Forelimb muscle (tissue), 1 donor: ENCODE measurements around the gene MED26. TPM values are rescaled to one million over a fixed set of nuclear protein-coding genes. Genes with fewer than 3 reads are reported as not detected.

Source experiments
- DNase-seq: peaks from one replicate; pipeline ENCODE4 v3.0.0-alpha.2; 2013; ENCODE audit warnings: low read depth
- polyA plus RNA-seq: library from polyadenylated mRNA; unstranded; fragments of 120-200 nt; gene quantifications from one replicate; pipeline ENCODE4 v1.2.1, GENCODE V29; 2013; ENCODE audit not compliant: insufficient read length

The MED26 gene
- polyA plus RNA-seq, 1 donor, result 5.7 TPM

DNA sequence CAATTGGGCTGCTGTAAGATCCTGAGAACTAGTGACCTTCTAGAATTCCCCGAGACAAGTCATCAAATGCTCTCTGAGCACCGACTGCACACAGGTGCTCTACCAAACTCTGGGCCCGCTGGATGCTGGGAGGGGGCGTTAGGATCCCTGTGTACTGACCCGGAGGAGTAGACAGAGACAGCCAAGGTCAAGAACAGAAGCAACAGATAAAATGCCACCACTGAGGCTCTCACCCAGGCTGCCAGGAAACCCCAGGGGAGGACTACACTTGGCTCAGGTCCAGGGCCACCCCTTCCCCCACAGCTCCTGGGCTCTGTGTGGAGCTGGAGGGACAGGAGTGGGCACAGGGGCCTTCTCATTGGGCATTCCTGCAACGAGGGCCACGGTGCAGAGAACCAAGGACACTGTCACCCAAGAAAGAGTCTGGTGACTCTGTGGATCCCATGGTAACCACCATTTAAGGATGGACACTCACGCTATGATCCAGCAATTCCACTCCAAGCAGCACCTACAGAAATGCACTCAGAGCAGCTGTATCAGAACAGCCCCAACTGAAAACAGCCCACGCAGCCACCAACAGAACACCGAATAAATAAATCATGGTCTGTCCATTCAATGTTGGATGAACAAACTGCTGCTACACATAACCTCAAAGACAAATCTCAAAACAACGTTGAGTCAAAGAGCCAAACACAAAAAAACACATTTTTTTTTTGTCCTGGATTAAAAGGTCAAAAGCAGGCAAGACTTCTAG is 39.0 kb downstream of the MED26 start:
- no peak for DNase-seq

DNA sequence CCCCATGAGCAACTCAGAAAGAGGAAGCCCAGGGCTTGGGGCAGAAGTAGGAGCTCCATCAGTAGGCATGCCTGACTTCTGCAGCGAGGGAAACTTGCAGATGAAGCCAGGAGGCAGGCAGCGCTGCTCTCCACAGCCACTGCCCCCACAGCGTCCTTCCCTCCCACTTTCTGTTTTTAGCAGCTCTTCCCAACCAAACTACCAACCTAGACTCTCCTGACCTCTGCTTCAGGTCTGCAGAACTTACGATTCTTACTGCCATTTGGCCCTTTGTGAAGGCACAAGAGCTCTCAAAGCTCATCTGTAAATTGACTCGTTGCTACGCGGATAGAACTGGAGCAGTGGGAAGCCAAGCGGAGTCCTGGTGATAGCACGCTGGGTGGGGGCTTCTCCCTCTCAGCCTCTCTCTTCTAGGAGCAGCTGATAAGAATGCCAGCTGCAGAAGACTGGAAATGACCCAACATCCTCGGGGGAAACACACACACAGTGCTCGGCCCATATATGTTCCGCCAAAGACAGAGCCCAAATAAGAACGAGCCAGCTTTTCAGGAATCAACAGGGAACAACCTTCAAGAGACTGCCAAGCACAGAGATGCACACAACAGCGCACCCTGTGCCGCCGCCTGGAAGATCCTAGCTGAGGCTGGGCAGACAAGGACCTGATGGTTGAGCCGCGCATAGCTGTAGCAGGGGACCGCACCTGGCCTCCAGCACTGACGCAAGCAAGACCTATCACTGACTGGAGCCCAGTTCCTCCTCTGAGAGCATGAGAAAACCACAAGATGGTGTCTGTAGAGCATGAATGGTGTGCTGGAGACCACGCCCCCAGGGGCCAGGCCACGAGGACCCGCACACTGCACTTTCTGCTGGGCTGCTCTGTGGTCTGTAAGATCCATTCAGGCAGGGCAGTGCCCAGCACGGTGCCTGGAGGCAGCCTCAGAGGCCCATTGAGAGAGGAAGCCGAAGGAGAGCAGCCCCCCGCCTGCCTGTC is 39.9 kb downstream of the MED26 start:
- no peak for DNase-seq

DNA sequence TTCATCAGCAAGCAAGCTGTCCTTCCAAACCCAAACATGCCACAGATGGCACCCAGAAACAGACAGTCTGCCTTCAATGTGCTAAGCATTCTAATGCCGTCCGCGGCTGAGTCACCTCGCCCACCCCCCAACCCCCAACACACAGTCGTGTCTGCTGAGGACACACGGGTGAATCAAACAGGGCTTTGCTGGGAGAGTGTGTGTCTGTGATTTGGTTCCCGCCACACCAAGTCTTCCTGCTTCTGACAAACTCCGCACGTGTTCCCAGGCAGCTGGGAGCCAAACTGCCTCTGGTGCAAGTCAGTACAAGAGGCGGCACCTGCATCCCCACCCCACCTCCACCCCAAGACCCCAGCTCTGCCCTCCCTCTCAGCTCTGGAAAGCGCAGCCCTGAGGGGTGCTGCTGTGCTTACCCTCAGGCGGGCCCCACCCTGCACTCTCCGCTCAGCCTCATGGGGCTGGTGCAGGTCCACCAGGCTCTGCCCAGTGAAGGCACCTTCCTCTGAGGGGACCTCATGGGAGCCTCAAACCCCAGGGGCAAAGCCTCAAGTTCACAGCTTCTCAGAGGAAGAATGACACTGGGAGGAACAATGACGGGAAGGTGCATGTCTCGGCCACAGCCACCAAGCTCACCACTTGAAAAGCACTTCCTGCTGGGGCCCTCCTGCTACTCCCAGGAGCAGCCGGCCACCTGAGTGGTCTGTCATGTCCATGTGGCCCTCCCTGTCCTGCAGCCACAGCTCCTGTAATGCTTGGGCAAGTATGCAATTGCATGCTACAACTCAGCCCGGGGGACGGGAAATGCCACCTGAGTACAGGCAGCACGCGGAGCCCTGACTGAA is 40.8 kb downstream of the MED26 start:
- DNase-seq, result no peak

DNA sequence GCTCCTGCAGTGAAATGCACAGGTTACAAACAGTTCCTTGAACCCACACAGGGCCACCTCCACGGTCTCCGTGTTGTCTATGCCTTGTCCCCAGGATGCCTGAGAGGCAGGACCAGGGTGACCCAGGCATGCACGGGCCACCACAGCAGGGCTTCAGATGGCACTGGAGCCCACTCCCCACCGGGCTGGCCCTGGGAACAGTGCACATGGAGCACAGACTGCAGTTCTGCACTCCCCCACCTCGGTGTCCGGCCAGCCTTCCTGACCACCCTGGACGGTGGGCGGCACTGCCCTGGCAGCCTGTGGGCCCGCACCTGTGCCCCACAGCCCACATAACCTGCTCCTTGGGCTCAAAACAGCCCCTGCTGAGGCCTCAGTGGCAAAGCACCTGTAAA is 41.5 kb downstream of the MED26 start:
- DNase-seq, result no peak

DNA sequence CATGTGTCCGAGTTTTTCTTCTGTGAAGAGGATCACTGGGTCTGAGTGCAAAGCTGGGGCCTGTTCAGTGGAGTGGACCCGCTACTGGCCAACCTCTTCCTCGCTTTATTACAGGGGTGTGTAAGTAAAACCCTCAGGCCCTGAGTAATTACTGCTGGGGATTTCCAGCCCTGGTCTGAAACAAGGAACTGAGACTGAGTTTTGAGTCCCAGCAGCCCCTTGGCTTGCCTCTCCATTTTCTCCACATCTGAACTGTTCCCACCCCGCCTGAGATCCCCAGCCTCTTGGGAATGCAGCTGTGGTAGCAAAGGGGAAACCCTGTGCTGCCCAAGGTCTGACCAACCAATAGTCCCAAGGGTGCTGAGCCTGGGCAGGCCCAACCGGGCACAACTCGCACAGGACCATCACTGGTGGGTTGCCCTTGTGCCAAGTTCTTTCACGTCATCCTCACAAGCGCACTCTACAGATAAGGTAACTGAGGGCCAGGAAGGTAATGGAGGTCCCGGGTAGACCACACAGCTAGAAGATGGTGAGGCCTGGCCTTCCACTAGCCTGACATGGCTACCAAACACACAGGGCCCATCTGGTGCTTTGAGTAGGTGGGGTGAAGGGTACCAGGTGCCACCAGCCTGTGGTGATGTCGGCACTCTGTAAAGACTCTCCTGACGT is 42.1 kb downstream of the MED26 start:
- no peak for DNase-seq

DNA sequence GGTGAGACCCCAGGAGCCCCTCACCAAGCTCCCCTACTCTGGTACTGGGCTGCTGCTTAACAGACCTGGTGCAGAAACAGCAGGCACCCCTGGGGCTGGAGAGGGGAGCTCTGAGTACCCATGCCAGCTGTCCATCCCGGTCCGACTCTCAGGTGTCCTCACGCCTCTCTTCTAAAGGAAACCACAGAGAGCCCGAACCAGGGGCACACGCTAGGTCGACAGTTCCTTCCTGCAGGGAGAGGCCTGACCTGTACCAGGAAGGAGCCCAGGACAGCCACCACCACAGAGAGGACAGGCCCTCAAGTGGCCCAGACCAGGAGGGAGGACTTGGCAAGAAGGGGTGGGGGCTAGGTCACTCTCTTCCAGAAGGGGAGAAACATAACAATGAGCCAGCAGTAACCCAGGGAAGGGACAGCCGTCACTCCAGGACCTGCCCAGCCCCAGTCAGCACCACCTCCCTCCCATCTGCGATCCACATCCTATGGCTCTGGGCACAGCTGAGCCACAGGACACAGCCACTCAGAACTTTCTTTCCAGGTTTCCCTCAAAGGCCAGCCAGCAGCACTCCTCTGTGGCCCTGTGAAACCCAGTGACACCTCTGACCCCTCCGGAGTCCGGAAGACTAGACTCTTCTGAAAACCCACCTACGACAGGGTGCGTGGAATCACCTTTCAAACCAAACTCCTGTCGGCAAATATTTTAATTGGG is 42.8 kb downstream of the MED26 start:
- no peak for DNase-seq

DNA sequence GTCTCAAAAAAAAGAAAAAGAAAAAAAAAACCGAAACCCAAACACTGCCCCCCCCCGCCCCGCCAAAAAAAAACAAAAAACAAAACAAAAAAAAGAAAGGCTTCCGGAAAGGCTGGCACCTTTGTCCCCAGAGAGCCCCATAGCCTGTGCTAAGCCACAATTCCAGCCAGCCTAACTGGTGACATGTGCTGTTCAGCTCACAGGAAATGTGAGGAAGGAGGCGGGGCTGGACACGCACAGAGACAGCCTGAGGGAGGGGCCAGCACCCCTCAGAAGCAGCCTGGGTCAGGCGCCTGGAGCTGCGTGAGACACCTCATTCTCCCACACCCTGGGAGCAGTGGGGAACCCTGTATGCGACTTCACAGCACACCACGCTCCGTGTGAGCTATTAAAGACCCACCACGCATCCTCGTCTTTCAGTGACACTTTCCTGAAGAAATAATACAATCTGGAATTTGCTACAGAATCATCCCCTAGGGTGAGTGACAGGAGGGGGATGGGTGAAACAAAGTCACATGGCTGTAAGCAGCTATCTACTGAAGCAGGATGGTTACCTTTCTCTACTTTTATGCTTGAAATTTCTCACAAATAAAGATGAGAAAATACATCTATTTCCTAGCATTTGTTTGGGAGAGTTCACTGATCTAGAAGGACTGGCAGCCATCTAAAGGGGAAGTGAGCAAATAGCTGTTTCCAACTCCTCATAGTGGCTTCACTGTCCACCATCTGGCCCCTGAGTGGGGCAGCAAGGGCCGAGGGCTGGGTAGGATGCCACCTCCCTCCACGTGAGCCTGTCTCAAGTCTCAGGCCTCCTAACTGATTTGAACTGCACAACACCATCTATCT is 43.5 kb downstream of the MED26 start:
- DNase-seq, result peak; percentile 62

DNA sequence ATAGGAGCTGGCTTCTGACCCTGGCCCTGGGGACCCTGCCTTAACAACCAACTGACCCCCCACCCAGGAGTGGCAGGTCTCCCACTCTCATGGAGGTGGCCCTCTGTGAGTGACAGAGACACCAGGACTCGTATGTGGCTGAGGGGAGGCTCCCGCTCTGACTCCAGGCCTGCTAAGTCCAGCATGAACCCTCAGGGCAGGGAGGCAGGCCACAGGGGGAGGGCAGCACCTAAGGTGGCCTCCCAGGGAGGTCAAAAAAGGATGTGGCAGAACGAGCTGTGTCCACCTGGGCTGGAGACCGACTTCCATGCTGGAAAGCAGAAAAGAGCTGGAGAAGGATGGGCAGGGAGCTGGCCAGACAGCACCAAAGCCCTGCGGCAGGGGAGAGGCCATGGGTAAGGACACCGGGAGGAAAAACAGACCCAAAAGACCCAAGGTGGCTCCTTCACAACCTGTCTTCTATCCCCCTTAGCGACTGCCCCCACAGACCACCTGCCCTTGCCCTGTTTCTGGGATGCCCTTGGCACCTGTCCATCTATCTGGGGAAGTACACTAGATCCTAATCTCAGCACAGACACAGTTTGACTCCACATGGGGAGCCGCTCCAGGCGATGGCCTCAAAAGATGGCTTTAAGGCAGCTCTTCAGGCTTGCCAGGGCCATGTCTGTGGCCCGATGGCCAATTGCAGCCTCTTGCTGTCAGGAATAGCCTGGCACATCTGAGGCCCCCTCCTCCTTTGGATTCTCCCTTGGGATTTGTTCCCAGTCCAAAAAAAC is 45.3 kb downstream of the MED26 start:
- DNase-seq, result no peak

DNA sequence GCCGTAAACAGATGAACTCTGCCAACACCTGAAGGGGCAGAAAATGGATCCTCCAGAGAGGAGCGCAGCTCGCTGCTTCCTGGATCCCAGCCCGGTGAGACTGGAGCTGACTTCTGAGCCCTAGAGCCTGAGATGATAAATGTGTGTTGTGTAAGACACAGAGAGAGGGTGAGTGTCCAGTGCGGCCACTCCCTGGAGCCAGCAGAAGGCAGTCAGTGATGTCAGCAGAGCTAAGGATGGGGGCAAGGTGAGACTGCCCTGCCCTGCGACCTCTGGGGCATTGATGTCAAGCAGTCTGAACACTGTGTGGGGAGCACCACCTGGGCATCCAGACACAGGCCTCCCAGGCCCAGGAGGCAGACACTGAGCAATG is 46.0 kb downstream of the MED26 start:
- no peak for DNase-seq

DNA sequence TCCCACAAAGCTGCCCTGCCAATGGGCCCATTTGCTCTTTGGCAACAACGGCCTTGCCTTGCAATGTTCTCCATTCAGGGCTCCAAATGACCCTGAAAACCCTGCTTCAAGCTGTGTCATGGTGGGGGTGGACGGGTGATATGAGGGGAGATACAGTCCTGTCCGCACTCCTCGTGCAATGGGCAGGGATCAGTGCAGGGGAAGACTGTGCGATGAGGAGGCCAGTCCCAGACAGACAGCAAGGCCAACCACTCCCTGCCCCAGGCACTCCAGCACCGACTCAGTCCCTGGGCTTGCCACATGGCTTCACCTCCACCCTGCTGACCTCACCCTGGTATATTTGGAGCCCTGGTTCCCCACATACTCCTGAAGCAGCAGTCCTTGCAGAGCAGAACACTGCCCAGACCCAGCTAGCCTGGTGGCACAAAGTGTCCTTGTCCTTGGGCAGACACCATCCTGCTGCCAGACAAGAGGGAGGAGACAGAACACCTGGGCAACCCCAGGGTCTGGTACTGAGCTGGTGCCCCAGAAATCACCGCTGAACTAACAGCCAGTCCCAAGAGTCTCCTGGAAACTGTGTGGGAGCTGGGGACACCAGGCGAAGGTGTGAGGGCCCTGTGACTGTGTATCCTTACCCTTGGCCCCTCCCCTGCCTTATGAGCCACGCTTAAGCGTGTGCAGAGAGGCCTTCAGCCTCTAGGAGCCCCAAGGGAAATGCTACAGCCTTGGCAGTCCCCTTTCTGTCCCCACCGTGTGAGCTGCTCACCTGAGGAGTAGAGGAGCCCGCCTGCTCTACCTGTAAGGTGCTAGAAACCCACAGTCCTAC is 46.6 kb downstream of the MED26 start:
- no peak for DNase-seq

DNA sequence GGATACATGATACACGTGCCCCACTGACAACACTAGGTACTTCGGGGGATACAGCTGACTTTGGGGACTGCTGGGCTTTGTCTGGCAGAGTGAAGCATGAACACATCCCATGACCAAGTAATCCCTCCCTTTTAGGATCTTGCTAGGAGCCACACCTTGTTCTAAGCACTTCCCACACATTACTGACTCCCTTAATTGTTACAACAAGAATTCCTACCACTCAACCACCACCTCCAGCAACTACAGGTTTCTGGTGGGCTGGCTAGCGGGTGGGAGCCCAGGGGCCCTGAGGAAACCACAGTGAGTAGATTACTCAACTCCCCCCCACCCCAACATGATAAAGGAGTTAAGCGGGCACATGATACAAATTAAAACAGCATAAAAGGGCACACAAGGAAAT is 48.6 kb downstream of the MED26 start:
- DNase-seq, result no peak

DNA sequence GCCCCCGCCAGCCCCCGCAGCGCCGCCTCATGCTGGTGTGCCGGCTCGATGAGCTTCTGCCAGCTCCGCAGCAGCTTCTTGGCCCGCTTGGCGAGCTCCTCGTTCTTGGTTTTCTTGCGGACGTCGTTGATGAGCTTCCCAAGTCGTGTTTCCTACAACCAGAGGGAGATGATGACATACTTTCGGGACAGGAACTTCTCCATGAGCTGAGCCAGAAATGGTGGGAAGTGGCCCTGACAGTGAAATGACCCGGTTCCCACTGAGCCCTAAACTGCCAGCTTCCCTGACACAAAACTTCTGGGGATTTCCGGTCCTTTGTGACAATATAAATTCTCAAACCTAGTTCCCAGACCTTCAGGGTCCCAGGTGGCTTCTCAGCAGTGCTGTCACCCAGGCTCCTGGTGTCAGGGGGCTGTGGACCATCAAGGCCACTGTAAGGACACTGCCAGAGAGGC is 50.4 kb downstream of the MED26 start:
- no peak for DNase-seq

DNA sequence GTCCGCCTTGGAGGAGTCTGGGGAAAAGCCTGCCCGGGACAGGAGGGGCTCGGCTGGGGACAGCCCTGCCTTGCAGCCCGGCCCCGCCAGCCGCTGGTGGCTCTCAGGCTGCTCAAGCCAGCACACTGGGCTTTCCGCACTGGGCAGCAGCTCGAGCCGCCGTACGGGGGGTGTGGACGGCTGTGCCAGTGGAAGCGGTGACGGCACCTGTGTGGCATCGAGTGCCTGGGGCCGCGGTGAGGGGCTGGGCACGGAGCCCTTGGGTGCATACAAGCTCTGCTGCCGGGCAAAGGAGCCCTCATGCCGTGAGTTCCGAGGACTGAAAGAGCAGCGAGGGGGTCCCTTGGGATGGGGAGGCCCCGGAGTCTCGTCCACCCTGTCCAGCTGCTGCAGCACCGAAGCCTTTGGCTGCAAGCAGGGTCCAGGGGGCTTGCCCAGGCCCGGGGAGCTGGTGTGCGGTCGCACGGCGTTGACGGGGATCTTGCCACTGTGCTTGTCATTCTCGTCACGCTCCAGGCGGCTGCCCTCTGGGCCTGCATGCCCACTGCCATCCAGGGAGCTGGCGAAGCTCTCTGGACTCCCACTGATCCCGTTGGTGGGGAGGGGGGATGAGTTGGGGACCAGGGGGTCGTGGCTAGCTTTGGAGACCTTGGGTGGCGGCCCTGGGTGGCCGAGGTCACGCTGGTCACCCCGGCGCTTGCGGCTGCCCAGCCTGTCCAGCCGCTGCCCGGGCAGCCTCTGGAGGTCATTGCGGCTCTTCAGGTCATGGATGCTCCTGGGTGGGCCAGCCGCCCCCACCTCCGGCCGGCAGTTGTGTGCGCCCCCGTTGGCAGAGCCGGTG is 51.1 kb downstream of the MED26 start:
- no peak for DNase-seq

DNA sequence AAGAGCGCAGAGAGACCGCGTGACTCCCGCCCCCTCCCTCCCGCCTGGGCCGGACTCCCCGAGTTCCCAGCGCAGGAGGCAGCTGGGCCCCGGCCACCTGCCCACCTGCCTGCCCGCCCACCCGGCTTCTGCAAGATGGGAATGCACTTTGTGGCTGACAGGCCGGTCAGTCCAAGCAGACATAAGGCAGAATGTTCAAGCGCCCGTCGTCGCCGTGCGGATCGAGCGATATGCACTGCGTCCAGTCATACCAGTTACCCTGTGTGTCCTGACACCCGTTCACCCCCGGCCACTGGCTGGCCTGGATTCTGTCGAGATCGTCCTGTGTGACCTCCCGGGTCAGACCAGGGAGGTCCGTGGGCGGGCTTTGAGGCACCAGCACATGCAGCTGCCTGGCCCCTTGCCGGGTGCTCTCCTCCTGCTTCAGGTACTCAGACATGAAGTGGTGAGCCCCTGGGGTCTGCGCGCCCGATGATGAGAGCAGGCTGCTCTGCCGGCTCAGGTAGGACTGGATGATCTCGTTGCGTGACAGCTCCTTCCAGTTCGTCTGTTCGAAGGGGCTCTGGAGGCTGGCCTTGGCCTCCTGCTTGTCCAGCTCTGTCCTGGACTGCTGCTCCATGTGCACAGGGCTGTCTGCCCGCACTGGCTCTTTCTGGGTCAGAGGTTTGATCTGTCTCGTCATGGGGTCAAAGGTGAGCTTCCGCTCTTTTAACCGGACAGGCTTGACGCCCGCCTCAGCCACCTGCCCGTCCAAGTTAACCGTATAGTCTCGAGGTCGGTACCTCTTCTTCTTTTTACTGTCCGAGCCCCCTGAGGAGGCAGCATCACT is 51.9 kb downstream of the MED26 start:
- DNase-seq, result no peak

DNA sequence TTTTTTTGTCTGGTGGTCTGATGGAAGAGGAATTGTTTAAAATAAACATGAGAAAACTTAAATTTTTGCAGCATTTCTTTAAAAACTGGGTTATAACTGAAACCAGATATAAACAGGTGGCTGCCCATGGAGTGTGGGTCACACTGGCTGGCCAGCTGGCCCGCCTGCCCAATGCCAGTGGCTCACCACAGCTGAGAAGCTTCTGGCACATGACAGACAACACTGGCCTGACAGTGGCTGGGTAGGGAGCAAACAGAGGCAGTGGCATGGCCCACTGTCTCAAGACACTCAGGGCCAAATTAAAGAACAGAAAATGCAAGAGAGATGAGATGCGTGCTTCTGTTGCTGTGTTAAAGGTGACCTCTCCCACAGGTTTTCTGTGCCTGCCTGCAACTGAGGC is 52.7 kb downstream of the MED26 start:
- no peak for DNase-seq

DNA sequence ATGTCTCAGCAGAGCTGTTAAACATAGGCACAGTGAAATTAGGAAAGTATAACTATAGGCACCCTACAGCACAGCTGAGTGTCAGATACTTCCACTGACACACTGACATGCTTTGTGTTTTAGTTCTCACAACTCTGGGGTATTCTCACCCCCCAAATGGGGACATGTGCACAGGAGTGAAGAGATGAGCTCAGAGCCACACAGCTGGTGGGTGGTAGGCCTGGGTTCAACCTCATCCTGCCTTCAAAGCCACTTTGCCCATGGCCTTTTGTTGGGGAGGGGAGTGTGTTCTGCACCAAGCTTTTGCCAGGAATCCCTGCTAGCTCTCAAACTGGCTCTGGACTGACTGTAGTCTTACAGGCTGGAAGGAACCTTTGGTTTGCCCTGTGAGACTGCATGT is 54.1 kb downstream of the MED26 start:
- no peak for DNase-seq
